ENCODE measurements around the gene RAD18.

GRCh38 chr3:8853081-8853480 is 110.2 kb downstream of the RAD18 start:
- TF ChIP-seq POLR2A (conservative IDR thresholded peaks at IDR 0.05) (no peak), SP1 (CRISPR knock-in tag; IDR thresholded peaks at IDR 0.05) (no peak)
- TF ChIP-seq, protein P1, sequence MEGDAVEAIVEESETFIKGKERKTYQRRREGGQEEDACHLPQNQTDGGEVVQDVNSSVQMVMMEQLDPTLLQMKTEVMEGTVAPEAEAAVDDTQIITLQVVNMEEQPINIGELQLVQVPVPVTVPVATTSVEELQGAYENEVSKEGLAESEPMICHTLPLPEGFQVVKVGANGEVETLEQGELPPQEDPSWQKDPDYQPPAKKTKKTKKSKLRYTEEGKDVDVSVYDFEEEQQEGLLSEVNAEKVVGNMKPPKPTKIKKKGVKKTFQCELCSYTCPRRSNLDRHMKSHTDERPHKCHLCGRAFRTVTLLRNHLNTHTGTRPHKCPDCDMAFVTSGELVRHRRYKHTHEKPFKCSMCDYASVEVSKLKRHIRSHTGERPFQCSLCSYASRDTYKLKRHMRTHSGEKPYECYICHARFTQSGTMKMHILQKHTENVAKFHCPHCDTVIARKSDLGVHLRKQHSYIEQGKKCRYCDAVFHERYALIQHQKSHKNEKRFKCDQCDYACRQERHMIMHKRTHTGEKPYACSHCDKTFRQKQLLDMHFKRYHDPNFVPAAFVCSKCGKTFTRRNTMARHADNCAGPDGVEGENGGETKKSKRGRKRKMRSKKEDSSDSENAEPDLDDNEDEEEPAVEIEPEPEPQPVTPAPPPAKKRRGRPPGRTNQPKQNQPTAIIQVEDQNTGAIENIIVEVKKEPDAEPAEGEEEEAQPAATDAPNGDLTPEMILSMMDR (IDR thresholded peaks at IDR 0.05 in 2 of 3, conservative IDR thresholded peaks at IDR 0.05 in 1 of 3; ENCODE audit: insufficient read depth in 2 of 3, low read depth in 1 of 3, low read length in 3 of 3), result no peak
